Activated T-helper 17 cell treated with anti-CD3 and anti-CD28 coated beads, Interleukin-2, amount 50 U/mL, for 72 hours (primary cell): ENCODE data around the gene YAF2. TPM values are rescaled to one million over a fixed set of nuclear protein-coding genes. Genes with fewer than 3 reads are reported as not detected.

ENCODE experiments used
- ATAC-seq: fragments of 150-1000 bp; cut with Tn5 transposase; replicated peaks from 2 replicates; pipeline ENCODE4 v1.10.0; 2021; ENCODE audit warnings: mild to moderate bottlenecking, moderate library complexity
- H3K27ac Mint-ChIP-seq: one replicate; pipeline ENCODE4 v1.8.0; 2022; ENCODE audit warnings: mixed read lengths
- H3K27me3 Mint-ChIP-seq: one replicate; pipeline ENCODE4 v1.8.0; 2022; ENCODE audit warnings: mixed read lengths
- H3K36me3 Mint-ChIP-seq: one replicate; pipeline ENCODE4 v1.8.0; 2022; ENCODE audit warnings: low read depth, mild to moderate bottlenecking, mixed read lengths
- H3K4me1 Mint-ChIP-seq: one replicate; pipeline ENCODE4 v1.8.0; 2022; ENCODE audit warnings: mixed read lengths
- H3K4me3 Mint-ChIP-seq: one replicate; pipeline ENCODE4 v1.8.0; 2022; ENCODE audit warnings: mild to moderate bottlenecking, mixed read lengths
- H3K9me3 Mint-ChIP-seq: one replicate; pipeline ENCODE4 v1.8.0; 2022; ENCODE audit warnings: mixed read lengths
- total RNA-seq, 2 donors: library from RNA; stranded (reverse); gene quantifications; one replicate each; pipeline ENCODE4 v1.2.3, GENCODE V29; 2022

YAF2 gene
- total RNA-seq, 2 donors from 2014 or later = 31.7 to 32.9 TPM

DNA sequence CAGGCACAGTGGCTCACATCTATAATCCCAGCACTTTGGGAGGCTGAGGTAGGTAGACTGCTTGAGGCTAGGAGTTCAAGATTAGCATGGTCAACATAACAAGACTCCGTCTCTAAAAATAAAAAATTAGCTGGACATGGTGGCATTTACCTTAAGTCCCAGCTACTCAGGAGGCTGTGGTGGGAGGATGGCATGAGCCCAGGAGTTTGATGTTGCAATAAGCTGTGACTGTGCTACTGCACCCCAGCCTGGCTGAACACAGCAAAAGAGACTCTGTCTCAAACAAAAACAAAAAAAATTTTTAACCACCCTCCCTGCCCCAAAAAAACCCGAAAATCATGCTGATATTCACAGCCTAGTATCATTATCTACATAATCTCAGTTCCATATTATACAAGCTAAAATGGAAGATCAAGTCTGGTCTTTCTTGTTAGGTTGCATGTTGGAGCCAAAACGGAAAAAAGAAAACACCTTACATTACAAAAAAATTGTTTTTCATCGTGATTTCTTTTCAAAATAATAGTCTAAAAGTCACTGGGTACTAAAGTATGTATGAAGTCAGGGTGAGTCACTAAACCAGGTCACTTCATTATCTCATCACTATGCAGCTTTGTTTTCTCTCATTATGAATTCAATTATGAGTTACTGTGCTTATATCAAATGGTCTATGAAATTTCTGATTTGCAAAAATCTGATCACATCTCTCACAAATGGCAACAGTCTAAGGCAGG is 107.2 kb downstream of the YAF2 start:
- no peak overlapping the region for H3K27ac Mint-ChIP-seq
- ATAC-seq = peak; percentile 85
- no peaks in the 10 kb centered on the region for H3K27me3 Mint-ChIP-seq
- H3K4me3 Mint-ChIP-seq = no peak overlapping the region
- peaks cover 38% of the 10 kb centered on the region for H3K4me1 Mint-ChIP-seq
- H3K36me3 Mint-ChIP-seq = no peaks in the 10 kb centered on the region
- H3K9me3 Mint-ChIP-seq = no peaks in the 10 kb centered on the region

DNA sequence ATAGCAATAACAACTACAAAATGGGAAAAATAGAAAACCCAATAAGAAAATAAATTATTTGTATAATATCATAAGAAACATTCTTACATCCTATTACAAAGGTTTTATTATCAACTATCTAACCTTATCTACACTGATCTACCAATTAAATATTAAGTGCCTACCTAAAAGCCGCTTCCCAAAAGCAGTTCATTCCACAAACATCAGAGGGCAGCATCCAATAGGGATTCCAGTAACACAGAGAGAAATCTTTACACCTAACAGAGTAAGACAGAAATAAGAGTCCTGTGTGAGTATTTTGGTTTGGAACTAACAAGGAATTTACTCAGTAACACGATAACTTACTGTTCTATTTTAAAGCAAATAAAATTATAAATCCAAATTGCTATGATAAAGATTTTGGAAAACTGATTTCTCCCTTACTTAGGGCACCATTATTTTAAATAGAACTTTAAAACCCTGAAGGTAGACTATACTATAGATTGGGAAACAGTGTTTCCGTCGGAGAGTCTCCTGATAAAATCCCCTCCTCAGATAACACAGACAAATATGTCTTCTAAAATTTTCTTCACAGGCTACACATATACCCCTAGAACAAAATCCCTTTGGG is 108.3 kb downstream of the YAF2 start:
- peaks cover 34% of the 10 kb centered on the region for H3K4me1 Mint-ChIP-seq
- H3K36me3 Mint-ChIP-seq = no peaks in the 10 kb centered on the region
- no peak overlapping the region for H3K27ac Mint-ChIP-seq
- H3K4me3 Mint-ChIP-seq = no peak overlapping the region
- H3K9me3 Mint-ChIP-seq = no peaks in the 10 kb centered on the region
- no peaks in the 10 kb centered on the region for H3K27me3 Mint-ChIP-seq
- ATAC-seq = no peak

DNA sequence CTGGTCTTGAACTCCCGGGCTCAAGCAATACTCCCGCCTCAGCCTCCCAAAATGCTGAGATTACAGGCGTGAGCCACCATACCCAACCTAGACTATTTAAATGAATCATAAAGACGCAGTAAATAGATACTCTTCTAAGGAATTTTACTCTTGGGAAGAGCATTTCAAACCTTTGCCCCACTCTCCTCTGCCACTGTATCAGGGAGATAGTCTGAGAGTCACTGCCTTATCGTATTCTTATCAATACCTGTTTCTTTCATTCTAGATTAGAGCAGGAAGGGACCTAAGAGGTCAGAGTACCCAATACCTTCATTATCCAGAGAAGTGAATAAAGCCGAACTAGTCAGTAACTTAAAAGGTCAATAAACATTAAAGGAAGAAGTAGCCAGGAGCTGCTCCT is 109.2 kb downstream of the YAF2 start:
- H3K4me3 Mint-ChIP-seq = no peak overlapping the region
- peaks cover 34% of the 10 kb centered on the region for H3K4me1 Mint-ChIP-seq
- H3K27me3 Mint-ChIP-seq = no peaks in the 10 kb centered on the region
- no peak for ATAC-seq
- H3K27ac Mint-ChIP-seq = no peak overlapping the region
- H3K36me3 Mint-ChIP-seq = no peaks in the 10 kb centered on the region
- no peaks in the 10 kb centered on the region for H3K9me3 Mint-ChIP-seq

DNA sequence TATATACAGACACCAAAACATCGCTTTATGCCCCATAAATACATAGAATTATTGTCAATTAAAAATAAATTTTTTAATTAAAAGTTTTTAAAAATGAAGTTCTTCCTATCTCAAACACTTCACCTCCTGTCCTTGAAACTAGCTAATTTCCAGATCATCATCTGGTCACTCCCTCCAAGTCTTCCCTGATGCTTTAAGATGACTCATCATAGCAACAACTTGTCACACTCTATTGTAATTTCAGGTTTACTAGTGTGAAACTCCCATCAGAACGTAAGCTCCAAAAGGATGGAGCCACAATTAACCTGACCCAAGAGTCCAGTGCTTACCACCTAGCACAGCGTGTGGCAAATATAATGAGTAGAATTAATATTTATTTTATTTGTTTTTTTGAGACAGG is 109.7 kb downstream of the YAF2 start:
- ATAC-seq = peak; percentile 64
- Mint-ChIP-seq H3K4me1 (peaks cover 34% of the 10 kb centered on the region), H3K4me3 (no peak overlapping the region), H3K27me3 (no peaks in the 10 kb centered on the region), H3K9me3 (no peaks in the 10 kb centered on the region), H3K36me3 (no peaks in the 10 kb centered on the region), H3K27ac (no peak overlapping the region)

DNA sequence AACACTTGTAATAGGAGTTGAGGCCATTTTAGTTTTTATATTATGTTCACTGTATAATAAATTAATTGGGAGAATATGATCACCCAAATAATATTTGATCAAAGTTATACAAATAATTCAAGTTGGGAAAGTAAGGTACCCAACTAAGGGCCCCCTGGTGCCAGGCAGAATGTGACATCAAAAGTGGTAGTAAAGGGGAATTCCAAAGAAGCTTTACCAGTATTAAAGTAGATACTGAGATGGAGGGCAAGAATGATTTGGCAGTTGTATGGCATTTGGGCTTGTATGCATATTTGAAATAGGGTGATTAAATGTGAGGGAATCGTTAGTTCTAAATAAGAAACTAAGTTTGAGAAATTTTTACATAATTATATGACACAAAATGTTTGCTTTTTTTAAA is 111.1 kb downstream of the YAF2 start:
- H3K36me3 Mint-ChIP-seq = no peaks in the 10 kb centered on the region
- H3K4me3 Mint-ChIP-seq = no peak overlapping the region
- peak; percentile 30 for ATAC-seq
- peaks cover 32% of the 10 kb centered on the region for H3K4me1 Mint-ChIP-seq
- no peak overlapping the region for H3K27ac Mint-ChIP-seq
- H3K27me3 Mint-ChIP-seq = no peaks in the 10 kb centered on the region
- no peaks in the 10 kb centered on the region for H3K9me3 Mint-ChIP-seq

DNA sequence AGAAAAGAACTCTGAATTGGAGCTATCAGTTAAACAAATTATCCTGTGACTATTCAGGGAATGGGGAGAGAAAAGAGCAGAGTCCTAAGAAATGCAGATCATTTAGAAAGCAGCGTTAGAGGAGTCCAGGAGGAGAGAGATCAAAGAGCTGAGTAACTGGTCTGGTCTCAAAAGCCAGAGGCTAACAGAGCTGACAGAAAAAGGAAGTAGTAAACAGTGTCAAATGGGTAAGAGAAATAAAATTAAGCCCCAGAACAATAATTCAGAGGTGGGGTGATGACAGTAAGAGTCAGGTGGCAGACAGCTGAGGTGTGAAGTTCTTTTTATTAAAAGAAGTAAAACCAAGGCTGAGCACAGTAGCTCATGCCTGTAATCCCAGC is 112.7 kb downstream of the YAF2 start:
- H3K4me1 Mint-ChIP-seq = peaks cover 17% of the 10 kb centered on the region
- H3K27ac Mint-ChIP-seq = no peak overlapping the region
- ATAC-seq = peak; percentile 12
- H3K27me3 Mint-ChIP-seq = no peaks in the 10 kb centered on the region
- H3K4me3 Mint-ChIP-seq = no peak overlapping the region
- H3K9me3 Mint-ChIP-seq = no peaks in the 10 kb centered on the region
- no peaks in the 10 kb centered on the region for H3K36me3 Mint-ChIP-seq

DNA sequence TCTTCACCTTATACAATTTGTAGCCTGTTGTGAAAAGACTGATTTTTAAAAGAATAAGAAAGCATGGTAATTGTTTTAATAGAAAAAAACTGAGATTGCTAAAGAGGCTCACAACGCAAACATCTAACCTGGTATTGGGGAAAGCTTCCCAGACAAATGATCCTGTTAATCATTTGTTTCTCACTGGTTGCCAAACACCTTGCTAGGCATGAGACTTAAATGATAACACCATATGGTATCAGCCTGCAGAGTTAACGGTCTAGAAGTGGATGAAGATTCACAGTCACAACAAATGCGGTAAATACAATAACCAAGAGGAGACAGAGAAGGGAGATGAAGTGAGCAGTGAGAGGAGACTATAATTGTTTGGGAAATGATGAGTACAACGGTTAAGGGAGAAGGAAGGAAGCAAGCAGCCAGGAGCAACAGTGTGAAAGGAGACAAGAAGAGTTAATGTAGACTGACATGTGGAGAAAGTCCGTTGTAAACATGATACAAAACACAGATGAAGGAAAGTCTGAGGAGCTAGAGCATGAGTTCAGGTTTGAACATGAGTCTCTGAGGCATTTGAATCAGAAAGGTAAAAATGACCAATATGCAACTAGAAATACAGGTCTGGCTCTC is 113.2 kb downstream of the YAF2 start:
- H3K4me3 Mint-ChIP-seq = no peak overlapping the region
- H3K27ac Mint-ChIP-seq = no peak overlapping the region
- peak; percentile 12 for ATAC-seq
- peaks cover 21% of the 10 kb centered on the region for H3K4me1 Mint-ChIP-seq
- H3K9me3 Mint-ChIP-seq = no peaks in the 10 kb centered on the region
- no peaks in the 10 kb centered on the region for H3K27me3 Mint-ChIP-seq
- H3K36me3 Mint-ChIP-seq = peaks cover 5% of the 10 kb centered on the region

DNA sequence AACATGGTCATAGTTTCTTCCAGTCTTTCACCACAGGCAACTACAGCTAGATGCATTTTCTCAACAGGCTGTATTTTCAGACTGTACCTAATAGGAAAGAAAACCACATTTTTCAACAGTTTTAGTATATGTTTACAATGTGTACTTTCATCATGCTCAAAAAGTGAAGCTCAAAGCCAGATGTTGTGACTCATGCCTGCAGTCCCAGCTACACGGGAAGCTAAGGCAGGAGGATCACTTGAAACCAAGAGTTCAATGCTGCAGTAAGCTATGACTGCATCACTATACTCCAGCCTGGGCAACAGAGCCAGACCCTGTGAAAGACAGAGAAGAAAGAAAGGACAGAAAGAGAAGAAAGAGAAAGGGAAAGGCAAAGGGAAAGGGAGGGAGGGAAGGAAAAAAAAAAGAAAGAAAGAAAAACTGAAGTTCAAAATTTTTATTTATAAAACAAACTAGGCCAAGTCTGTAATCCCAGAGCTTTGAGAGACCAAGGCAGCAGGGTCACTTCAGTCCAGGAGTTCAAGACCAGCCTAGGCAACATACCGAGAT is 118.9 kb downstream of the YAF2 start:
- H3K27ac Mint-ChIP-seq = no peak overlapping the region
- no peaks in the 10 kb centered on the region for H3K27me3 Mint-ChIP-seq
- ATAC-seq = peak; percentile 70
- H3K36me3 Mint-ChIP-seq = peaks cover 49% of the 10 kb centered on the region
- peaks cover 17% of the 10 kb centered on the region for H3K4me1 Mint-ChIP-seq
- peaks cover 1% of the 10 kb centered on the region for H3K9me3 Mint-ChIP-seq
- H3K4me3 Mint-ChIP-seq = no peak overlapping the region

DNA sequence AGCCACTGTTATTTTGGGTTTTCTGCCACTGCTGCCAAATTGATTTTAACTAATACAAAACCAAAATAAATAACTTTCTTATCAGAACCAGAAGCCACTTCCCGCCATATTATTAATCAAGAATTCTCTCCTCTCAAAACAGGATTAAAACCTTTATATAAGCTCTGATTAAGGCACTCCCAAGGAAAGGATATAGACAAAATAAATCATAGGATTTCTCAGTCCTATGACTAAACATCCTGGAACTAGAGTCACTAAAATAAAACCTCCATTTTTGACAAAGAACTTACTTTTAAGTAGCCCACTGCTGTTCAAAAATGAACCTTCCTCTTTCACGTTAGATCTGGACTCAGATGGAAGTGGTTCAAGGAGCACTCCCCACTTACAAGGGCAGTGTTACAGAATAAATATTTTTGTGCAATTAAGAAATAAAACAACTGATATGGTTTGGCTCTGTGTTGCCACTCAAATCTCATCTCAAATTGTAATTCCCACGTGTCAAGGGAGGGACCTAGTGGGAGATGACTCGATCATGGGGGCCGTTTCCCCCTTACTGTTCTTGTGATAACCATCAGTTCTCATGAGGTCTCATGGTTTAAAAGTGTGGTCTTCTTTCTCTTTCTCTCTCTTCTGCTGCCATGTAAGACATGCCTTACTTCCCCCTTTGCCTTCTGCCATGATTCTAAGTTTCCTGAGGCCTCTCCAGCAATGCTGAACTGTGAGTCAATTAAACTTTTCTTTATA is 119.7 kb downstream of the YAF2 start:
- H3K4me1 Mint-ChIP-seq = peaks cover 17% of the 10 kb centered on the region
- H3K27ac Mint-ChIP-seq = peak overlapping the region; percentile 58
- no peaks in the 10 kb centered on the region for H3K27me3 Mint-ChIP-seq
- peaks cover 55% of the 10 kb centered on the region for H3K36me3 Mint-ChIP-seq
- H3K9me3 Mint-ChIP-seq = peaks cover 5% of the 10 kb centered on the region
- H3K4me3 Mint-ChIP-seq = no peak overlapping the region
- ATAC-seq = no peak

DNA sequence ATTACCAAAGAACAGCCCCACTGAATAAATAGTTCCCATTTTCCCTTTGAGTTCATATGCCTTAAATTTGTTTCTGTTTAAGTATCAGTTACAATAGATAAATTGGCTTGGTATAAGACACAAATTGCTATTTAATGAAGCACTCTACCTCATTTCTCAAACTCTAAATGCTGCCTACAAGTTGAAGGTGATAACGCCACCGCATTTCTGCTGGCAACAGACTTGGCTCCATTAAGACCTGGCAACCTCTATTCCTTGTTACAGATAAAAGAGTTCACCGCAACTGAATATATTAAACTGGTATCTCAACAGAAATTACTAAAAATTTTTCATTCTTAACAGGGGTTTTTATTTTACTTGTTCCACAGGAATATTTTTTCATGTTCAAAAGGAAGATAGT is 129.0 kb downstream of the YAF2 start:
- H3K4me1 Mint-ChIP-seq = no peaks in the 10 kb centered on the region
- ATAC-seq = no peak
- H3K4me3 Mint-ChIP-seq = no peak overlapping the region
- no peak overlapping the region for H3K27ac Mint-ChIP-seq
- peaks cover 2% of the 10 kb centered on the region for H3K9me3 Mint-ChIP-seq
- no peaks in the 10 kb centered on the region for H3K27me3 Mint-ChIP-seq
- H3K36me3 Mint-ChIP-seq = peaks cover 43% of the 10 kb centered on the region

Other genes starting within 250 kb of the YAF2 start
- 10 to 100 TPM in 1 of 2 donors, 1 to 10 TPM in 1; 7.3 to 11.5 TPM for gene GXYLT1, start 93.4 kb downstream of the YAF2 start, total RNA-seq
- gene ZCRB1, start 87.8 kb upstream of the YAF2 start, total RNA-seq = 10 to 100 TPM; 60.6 to 69.4 TPM
- gene PPHLN1, start 87.9 kb upstream of the YAF2 start, total RNA-seq = 10 to 100 TPM; 77.0 to 94.0 TPM